Hippocampal formation (tissue), 2 donors: Measurements from ENCODE around the gene GJA3.

Source experiments
- DNase-seq, 2 donors: peaks; one replicate each; lab custom pipeline; 2025; lab: John Stamatoyannopoulos, UW

The GJA3 gene

DNA sequence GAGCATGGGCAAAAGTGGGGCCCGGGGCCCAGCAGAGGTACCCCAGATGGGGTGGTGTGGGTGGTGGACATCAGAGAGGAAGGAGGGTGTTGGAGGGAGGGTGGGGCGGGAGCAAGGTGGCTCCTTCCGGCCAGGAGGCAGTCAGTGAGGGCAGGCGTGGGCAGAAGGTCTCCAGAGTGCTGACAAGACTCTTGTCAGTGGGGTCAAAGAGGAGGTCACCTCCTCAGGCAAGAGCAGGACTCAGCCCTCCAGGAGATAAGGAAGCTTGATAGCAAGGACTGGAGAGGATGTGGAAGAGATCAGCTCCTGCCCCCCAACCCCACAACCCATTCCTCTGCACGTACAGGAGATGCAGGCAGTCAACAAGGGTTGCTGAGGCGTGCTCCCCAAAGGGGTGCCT is 9.8 kb downstream of the GJA3 start:
- DNase-seq, result no peak

DNA sequence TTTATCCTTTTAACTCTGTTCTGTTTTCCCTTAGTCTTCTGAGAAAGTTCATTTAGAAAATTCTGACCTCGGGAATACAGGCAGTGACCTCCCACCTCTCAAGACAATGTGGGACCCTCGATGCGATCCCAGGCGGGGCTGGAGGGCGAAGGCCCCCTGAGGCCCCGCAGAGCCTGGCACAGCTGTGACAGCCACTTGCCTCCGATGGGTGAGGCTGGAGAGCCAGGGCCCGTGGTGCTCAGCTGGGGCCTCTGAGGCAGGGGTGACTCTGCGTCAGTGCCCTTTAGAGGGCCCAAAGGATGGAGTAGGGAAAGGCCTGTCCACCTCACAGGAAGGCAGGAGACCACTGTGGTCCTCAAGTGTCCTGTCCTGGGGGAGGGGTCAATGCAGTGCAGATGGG is 10.3 kb downstream of the GJA3 start:
- no peak for DNase-seq

DNA sequence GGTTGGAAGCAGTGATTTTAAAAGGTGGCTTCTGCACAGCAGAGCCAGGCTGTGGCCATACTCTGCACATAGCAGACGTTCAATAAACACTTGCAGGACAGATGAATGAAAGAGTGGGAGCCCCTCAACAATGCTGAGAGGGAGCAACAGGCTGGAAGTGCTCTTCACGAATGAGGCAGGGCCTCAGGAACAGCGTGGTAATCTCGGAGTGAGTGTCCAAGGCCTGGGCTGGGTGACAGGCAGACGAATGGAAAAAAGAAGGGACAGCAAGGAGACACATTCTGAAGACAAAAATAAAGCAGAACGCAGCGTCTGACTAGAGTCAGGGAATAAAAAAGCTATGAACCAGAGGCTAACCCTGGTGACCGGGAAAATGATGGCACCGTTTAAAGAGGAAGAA is 11.1 kb downstream of the GJA3 start:
- no peak for DNase-seq

DNA sequence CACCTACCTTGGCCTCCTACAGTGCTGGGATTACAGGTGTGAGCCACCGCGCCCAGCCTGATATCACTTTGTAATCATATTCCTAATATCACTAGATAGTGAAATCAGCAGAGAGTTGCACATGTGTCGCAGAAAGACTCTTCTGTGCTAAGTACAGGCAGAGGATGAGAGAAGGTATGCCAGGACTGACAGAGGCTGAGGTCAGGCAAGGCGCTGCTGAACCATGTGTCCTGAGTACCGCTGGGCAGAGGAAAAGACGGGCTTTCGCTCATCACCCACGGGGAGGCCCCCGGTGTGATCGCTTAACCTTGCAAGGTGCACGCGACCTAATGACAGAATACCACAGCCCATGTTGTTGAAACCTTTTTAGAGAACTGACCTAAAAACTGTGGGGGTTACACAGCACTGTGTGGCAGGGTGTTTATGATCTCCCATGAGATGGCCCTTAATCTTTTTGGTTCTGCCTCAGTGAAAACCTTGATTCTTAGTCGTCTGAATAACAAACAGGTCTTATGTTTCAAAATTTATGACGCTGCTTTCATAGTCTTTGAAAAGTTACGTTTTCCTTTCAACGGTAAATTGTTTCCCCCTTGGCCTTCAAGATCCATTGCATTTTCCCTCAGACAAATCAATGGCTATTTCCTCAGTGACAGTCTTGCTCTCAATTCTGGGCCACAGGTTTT is 12.2 kb downstream of the GJA3 start:
- DNase-seq, result no peak

- DNase-seq, result no peak
These were observed 14.5 kb downstream of the GJA3 start for GRCh38 chr13:20146381-20146780.

DNA sequence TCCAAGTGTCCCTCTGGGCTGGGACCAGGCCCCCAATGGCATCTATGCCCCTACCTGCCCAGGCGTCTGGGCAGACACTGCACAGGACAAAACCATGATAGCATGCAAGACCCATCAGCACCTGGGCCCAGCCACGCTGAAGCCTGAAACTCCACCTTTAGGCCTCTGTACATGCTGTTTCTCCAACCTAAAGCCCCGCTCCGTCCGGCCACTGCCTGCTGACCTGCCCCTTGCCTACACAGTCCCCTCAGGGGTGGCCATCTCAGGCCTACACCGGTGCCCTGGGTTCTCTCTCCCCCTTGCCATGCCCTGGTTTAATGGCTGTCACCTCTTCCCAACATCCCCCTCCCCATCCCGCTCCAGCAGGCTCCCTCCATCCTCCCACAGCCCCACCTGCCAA is 15.3 kb downstream of the GJA3 start:
- no peak for DNase-seq

GRCh38 chr13:20144141-20144850 is 16.6 kb downstream of the GJA3 start:
- DNase-seq, result no peak

DNA sequence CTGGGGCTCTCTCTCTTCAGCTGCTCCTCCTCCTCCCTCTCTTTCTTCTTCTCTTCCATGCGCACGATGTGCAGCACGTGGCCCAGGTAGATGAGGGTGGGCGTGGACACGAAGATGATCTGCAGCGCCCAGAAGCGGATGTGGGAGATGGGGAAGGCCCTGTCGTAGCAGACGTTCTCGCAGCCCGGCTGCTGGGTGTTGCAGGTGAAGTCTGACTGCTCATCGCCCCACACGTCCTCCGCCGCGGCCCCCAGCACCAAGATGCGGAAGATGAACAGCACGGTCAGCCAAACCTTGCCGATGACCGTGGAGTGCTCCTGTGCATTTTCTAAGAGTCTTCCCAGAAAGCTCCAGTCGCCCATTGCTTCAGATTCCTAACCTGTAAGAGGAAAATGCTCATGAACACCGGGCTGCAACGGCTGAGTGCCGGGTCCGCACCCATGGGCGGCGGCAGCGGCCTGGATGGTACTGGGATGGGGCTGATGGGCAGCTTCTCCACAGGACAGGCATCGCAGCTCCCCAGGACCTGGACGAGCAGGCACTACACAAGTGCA is 17.8 kb downstream of the GJA3 start:
- DNase-seq, result no peak

DNA sequence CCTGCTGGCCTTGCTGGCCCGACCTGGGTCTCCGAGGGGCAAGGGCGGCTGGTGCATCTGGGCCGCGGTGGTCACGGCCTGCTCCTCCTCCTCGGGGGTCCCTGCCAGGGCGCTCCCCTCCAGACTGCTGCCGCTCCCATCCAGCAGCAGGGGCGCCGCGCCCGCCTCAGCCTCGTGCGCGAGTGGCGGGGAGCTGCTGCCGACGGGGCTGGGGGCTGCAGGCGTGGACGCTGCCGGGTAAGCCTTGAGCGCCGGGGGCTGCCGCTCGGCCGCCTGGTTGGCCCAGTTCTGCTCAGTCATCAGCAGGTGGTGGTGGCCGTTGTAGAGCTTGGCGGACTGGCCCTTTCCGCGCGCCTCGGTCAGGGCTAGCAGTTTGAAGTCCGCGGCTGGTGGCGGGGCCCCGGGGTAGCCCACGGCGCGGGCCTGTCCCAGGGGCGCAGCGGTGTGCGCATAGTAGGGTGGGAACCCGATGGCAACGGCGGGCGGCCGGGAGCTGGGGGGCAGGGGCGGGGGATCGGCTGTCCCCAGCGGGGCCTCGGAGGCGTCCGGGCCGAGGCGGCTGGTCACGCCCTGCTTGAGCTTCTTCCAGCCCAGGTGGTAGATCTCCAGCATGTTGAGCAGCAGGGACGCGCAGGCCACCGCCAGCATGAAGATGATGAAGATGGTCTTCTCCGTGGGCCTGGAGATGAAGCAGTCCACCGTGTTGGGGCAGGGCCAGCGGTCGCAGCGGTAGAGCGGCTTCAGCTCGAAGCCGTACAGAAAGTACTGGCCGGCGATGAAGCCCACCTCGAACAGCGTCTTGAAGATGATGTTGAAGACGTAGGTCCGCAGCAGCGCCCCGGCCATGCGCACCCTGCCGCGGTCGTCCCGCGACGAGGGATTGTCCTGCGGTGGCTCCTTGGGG is 18.6 kb downstream of the GJA3 start:
- no peak for DNase-seq

- DNase-seq, result no peak
These were observed 19.4 kb downstream of the GJA3 start for GRCh38 chr13:20141238-20142022.

- DNase-seq, result no peak
These were observed 20.4 kb downstream of the GJA3 start for GRCh38 chr13:20140487-20140886.

DNA sequence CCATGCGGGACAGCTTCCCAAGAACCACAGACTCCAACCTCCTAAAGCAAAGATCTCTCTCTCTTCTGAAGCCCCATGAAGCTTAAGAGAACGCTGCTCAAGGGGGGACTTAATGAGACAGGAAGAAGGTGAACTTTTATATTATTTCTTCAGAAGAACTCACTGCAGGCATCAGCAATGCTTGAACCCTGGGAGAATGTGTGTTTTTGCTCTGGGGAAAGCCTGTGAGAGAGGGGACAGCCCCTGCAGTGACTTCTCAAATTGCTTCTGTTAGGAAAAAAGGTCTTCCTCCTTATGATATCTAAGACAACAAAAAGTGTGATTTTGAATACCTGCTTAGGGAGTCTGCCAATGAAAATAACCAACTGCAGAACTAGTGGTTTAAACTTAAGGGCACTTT is 23.0 kb downstream of the GJA3 start:
- DNase-seq, result no peak

GRCh38 chr13:20136781-20137703 is 23.8 kb downstream of the GJA3 start:
- DNase-seq, result no peak

- DNase-seq, result no peak
These were observed 26.1 kb downstream of the GJA3 start for GRCh38 chr13:20134732-20135131.

- no peak for DNase-seq
These were observed 28.7 kb downstream of the GJA3 start for GRCh38 chr13:20132052-20132634.

- no peak for DNase-seq
These were observed 29.6 kb downstream of the GJA3 start for GRCh38 chr13:20131057-20131832.

DNA sequence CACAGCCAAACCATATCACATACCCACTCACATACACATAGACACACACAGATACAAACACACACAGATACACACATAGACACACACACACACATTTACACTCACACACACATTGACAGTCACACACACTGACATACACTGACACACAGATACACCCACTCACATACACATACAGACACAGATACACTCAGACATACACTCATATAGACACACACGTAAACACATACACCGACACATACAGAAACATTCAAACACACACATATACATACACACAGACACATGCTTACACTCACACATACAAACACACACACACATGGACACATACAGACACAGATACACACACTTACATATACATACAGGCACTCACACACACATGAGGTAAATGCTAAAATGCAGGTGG is 30.2 kb downstream of the GJA3 start:
- no peak for DNase-seq

DNA sequence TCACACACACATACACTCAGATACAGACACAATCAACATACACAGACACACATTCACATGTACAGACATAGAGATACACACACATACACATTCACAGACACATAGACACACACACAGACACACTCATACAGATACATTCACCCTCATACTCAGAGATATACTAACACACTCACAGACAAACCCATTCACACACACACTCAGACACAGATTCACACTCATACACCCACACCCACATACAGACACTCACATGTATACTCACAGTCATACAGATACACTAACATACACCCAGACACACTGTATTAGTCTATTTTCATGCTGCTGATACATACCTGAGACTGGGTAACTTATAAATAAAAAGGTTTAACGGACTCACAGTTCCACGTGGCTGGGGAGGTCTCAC is 30.8 kb downstream of the GJA3 start:
- no peak for DNase-seq

DNA sequence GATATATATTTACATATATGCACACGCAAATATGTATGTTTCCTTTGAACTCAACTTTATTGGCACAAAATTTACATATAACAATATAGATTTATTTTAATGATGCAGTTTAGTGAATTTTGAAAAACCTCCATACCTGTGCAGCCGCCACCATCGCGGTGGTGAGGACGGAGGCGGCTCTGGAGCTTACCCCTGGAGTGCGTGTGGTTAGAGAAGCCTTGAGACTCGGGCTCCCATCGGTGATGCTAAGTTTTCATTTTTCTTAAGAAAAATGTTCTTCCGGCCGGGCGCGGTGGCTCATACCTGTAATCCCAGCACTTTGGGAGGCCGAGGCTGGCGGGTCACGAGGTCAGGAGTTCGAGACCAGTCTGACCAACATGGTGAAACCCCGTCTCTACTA is 31.8 kb downstream of the GJA3 start:
- no peak for DNase-seq
